Stimulated activated memory B cell treated with anti-CD40 and anti-IgM and Interleukin-4, amounts not matched to agents 10 μg/mL and 1 μg/mL and 100 μg/mL, for 72 hours (primary cell): ENCODE data around the gene CD28.

Experiments used
- ATAC-seq: fragments of 150-1000 bp; cut with Tn5 transposase; 2 replicates; pipeline ENCODE4 v1.10.0; 2021
- H3K27ac Mint-ChIP-seq: one replicate; pipeline ENCODE4 v1.8.0; 2022; ENCODE audit warnings: mild to moderate bottlenecking, mixed read lengths
- H3K27me3 Mint-ChIP-seq: one replicate; pipeline ENCODE4 v1.8.0; 2022; ENCODE audit warnings: mixed read lengths
- H3K36me3 Mint-ChIP-seq: one replicate; pipeline ENCODE4 v1.8.0; 2022; ENCODE audit warnings: mixed read lengths
- H3K4me1 Mint-ChIP-seq: one replicate; pipeline ENCODE4 v1.8.0; 2022; ENCODE audit warnings: mixed read lengths
- H3K4me3 Mint-ChIP-seq: one replicate; pipeline ENCODE4 v1.8.0; 2022; ENCODE audit warnings: mild to moderate bottlenecking, moderate library complexity, mixed read lengths
- H3K9me3 Mint-ChIP-seq: one replicate; pipeline ENCODE4 v1.8.0; 2022; ENCODE audit warnings: mixed read lengths

CD28 gene

GRCh38 chr2:203743441-203743981 lies 37.1 kb downstream of the CD28 start:
- peaks cover 3% of the 10 kb centered on the region for H3K9me3 Mint-ChIP-seq
- H3K27me3 Mint-ChIP-seq, result no peaks in the 10 kb centered on the region
- no peak overlapping the region for H3K4me3 Mint-ChIP-seq
- H3K36me3 Mint-ChIP-seq, result no peaks in the 10 kb centered on the region
- H3K4me1 Mint-ChIP-seq, result no peaks in the 10 kb centered on the region
- no peak overlapping the region for H3K27ac Mint-ChIP-seq
- ATAC-seq, result no peak

- no peaks in the 10 kb centered on the region for H3K4me1 Mint-ChIP-seq
- ATAC-seq, result no peak
- peaks cover 3% of the 10 kb centered on the region for H3K9me3 Mint-ChIP-seq
- H3K27ac Mint-ChIP-seq, result no peak overlapping the region
- H3K36me3 Mint-ChIP-seq, result no peaks in the 10 kb centered on the region
- H3K4me3 Mint-ChIP-seq, result no peak overlapping the region
- H3K27me3 Mint-ChIP-seq, result no peaks in the 10 kb centered on the region
Measured at GRCh38 chr2:203744091-203744490, 37.7 kb downstream of the CD28 start.

- no peaks in the 10 kb centered on the region for H3K36me3 Mint-ChIP-seq
- no peak for ATAC-seq
- no peak overlapping the region for H3K27ac Mint-ChIP-seq
- no peaks in the 10 kb centered on the region for H3K4me1 Mint-ChIP-seq
- no peak overlapping the region for H3K4me3 Mint-ChIP-seq
- peaks cover 3% of the 10 kb centered on the region for H3K9me3 Mint-ChIP-seq
- H3K27me3 Mint-ChIP-seq, result no peaks in the 10 kb centered on the region
Measured at GRCh38 chr2:203745267-203745666, 38.8 kb downstream of the CD28 start.

GRCh38 chr2:203748331-203749126 lies 42.1 kb downstream of the CD28 start:
- Mint-ChIP-seq H3K9me3 (peaks cover 3% of the 10 kb centered on the region), H3K4me1 (no peaks in the 10 kb centered on the region), H3K27me3 (no peaks in the 10 kb centered on the region), H3K36me3 (no peaks in the 10 kb centered on the region), H3K27ac (no peak overlapping the region), H3K4me3 (no peak overlapping the region)
- ATAC-seq, result no peak

- Mint-ChIP-seq H3K4me1 (no peaks in the 10 kb centered on the region), H3K36me3 (no peaks in the 10 kb centered on the region), H3K27ac (no peak overlapping the region), H3K9me3 (peaks cover 3% of the 10 kb centered on the region), H3K27me3 (no peaks in the 10 kb centered on the region), H3K4me3 (no peak overlapping the region)
- no peak for ATAC-seq
Measured at GRCh38 chr2:203750346-203751068, 44.1 kb downstream of the CD28 start.

GRCh38 chr2:203751685-203752271 lies 45.3 kb downstream of the CD28 start:
- no peaks in the 10 kb centered on the region for H3K36me3 Mint-ChIP-seq
- H3K27me3 Mint-ChIP-seq, result no peaks in the 10 kb centered on the region
- H3K9me3 Mint-ChIP-seq, result peaks cover 10% of the 10 kb centered on the region
- no peak overlapping the region for H3K4me3 Mint-ChIP-seq
- no peaks in the 10 kb centered on the region for H3K4me1 Mint-ChIP-seq
- no peak overlapping the region for H3K27ac Mint-ChIP-seq
- no peak for ATAC-seq

GRCh38 chr2:203756161-203756560 lies 49.7 kb downstream of the CD28 start:
- Mint-ChIP-seq H3K36me3 (no peaks in the 10 kb centered on the region), H3K9me3 (peaks cover 13% of the 10 kb centered on the region), H3K4me3 (no peak overlapping the region), H3K4me1 (no peaks in the 10 kb centered on the region), H3K27me3 (peaks cover 20% of the 10 kb centered on the region), H3K27ac (no peak overlapping the region)
- no peak for ATAC-seq

- Mint-ChIP-seq H3K9me3 (peaks cover 13% of the 10 kb centered on the region), H3K27ac (no peak overlapping the region), H3K4me3 (no peak overlapping the region), H3K36me3 (no peaks in the 10 kb centered on the region), H3K27me3 (peaks cover 30% of the 10 kb centered on the region), H3K4me1 (no peaks in the 10 kb centered on the region)
- ATAC-seq, result no peak
Measured at GRCh38 chr2:203758841-203759689, 52.6 kb downstream of the CD28 start.

GRCh38 chr2:203759690-203760365 lies 53.4 kb downstream of the CD28 start:
- H3K36me3 Mint-ChIP-seq, result no peaks in the 10 kb centered on the region
- H3K9me3 Mint-ChIP-seq, result peaks cover 13% of the 10 kb centered on the region
- no peak overlapping the region for H3K27ac Mint-ChIP-seq
- H3K4me1 Mint-ChIP-seq, result no peaks in the 10 kb centered on the region
- no peak for ATAC-seq
- peaks cover 30% of the 10 kb centered on the region for H3K27me3 Mint-ChIP-seq
- H3K4me3 Mint-ChIP-seq, result no peak overlapping the region

GRCh38 chr2:203761121-203761520 lies 54.7 kb downstream of the CD28 start:
- Mint-ChIP-seq H3K27me3 (peaks cover 30% of the 10 kb centered on the region), H3K27ac (no peak overlapping the region), H3K4me3 (no peak overlapping the region), H3K4me1 (no peaks in the 10 kb centered on the region), H3K9me3 (peaks cover 9% of the 10 kb centered on the region), H3K36me3 (no peaks in the 10 kb centered on the region)
- ATAC-seq, result no peak

- Mint-ChIP-seq H3K4me1 (no peaks in the 10 kb centered on the region), H3K36me3 (no peaks in the 10 kb centered on the region), H3K27me3 (peaks cover 30% of the 10 kb centered on the region), H3K27ac (no peak overlapping the region), H3K9me3 (no peaks in the 10 kb centered on the region), H3K4me3 (no peak overlapping the region)
- no peak for ATAC-seq
Measured at GRCh38 chr2:203763241-203763937, 57.0 kb downstream of the CD28 start.

GRCh38 chr2:203763938-203764664 lies 57.7 kb downstream of the CD28 start:
- no peak for ATAC-seq
- no peaks in the 10 kb centered on the region for H3K36me3 Mint-ChIP-seq
- H3K27ac Mint-ChIP-seq, result no peak overlapping the region
- H3K9me3 Mint-ChIP-seq, result no peaks in the 10 kb centered on the region
- H3K4me1 Mint-ChIP-seq, result no peaks in the 10 kb centered on the region
- no peak overlapping the region for H3K4me3 Mint-ChIP-seq
- peaks cover 30% of the 10 kb centered on the region for H3K27me3 Mint-ChIP-seq

- H3K4me1 Mint-ChIP-seq, result no peaks in the 10 kb centered on the region
- no peak overlapping the region for H3K27ac Mint-ChIP-seq
- H3K27me3 Mint-ChIP-seq, result peaks cover 32% of the 10 kb centered on the region
- no peaks in the 10 kb centered on the region for H3K9me3 Mint-ChIP-seq
- no peaks in the 10 kb centered on the region for H3K36me3 Mint-ChIP-seq
- no peak overlapping the region for H3K4me3 Mint-ChIP-seq
- no peak for ATAC-seq
Measured at GRCh38 chr2:203772456-203773165, 66.2 kb downstream of the CD28 start.
